OCI-M2 (cell line): ENCODE data around the gene AADAC.
"Not testable (repeated sequence)": the region's sequence is repeated elsewhere in the genome, so short reads cannot be mapped to it uniquely, and the experiment has no call there.

Experiments used
- DNase-seq: peaks from one replicate; lab custom pipeline; 2025; ENCODE audit not compliant: unreplicated experiment; lab: John Stamatoyannopoulos, UW

The AADAC gene

GRCh38 chr3:151796105-151796680 is 17.7 kb upstream of the AADAC start:
- no peak for DNase-seq

- no peak for DNase-seq
Measured at GRCh38 chr3:151798466-151798865, 15.4 kb upstream of the AADAC start.

DNA sequence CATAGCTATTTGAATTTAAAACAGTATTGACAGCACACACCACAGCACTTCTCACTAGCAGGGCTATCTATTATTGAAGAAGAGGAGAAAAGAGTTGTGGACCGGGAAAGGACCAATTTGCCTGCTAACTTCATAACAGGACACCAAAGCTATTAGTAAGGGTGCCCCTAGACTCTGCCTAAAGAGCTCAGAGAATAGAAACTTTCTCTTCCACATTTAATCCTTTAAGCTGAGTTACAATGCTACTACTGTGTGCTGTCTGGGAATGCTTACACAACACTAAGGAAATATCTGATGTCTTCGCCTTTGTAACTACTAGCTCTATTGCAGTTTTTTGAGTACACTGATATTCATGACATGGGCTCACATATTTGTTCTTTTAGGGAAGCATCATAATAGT is 13.5 kb upstream of the AADAC start:
- no peak for DNase-seq

- no peak for DNase-seq
Measured at GRCh38 chr3:151804267-151804666, 9.6 kb upstream of the AADAC start.

DNA sequence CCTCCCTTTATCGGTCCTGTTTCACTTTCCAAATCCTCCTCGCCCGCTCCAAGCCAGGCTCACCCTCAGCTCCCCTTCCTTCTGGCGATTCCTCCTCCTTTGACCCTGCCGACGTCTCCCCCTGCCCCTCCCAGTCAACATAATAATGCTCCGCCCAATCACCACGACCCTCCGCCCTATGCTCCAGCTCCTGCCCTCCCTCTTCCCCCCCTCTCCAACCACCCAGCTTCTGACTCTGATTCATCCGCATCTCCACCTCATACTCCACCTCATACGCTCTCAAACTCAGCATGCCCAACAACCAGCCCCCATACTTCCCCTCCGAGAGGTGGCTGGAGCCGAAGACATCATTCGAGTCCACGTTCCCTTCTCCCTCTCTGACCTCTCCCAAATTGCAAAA is 7.1 kb upstream of the AADAC start:
- no peak for DNase-seq

GRCh38 chr3:151808926-151809325 is 5.0 kb upstream of the AADAC start:
- DNase-seq = not testable (repeated sequence)

DNA sequence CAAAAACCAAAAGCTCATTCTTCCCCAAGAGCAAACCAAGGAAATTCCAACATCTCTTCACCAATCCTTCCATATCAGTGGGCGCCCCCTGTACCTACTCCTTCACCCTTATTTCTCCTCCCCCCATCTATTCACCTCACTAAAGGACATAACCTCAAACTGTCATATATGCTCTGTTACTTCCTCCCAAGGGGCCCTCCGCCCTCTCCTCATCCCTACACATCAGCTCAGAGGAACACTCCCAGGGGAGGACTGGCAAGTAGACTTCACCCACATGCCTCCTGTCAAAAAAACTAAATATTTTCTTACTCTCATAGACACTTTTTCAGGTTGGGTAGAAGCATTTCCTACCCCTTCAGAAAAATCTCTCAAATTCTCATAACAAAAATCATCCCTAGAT is 2.4 kb upstream of the AADAC start:
- DNase-seq = no peak

- DNase-seq = no peak
Measured at GRCh38 chr3:151814588-151814987, 672 bp downstream of the AADAC start.

DNA sequence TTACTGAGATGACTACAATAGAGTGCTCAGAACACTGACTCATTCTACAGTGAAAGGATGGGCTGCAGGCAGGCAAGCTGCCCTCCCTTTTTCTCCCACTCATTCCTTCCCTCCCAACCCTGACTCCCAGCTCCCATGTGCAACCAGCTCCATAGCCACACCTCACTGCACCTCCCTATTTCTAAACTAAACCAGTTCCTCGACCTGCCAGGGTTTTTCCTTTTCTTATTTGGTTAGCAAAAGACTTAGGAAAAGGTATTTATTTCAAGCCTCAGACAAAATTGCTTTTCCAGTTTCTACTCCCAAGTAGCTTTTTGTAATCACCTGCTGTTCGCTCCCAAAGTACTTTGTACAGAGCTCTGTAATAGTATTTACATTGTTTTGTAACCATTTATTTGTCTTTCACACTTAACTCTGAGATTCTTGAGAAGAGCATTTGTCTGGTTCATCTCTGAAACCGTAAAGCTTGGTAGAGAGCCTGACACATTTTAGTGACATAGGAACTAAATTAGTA is 2.2 kb downstream of the AADAC start:
- no peak for DNase-seq

GRCh38 chr3:151817473-151817872 is 3.6 kb downstream of the AADAC start:
- no peak for DNase-seq

- DNase-seq = no peak
Measured at GRCh38 chr3:151818361-151818760, 4.4 kb downstream of the AADAC start.

- DNase-seq = no peak
Measured at GRCh38 chr3:151819910-151820309, 6.0 kb downstream of the AADAC start.

GRCh38 chr3:151827816-151828215 is 13.9 kb downstream of the AADAC start:
- DNase-seq = no peak

- DNase-seq = no peak
Measured at GRCh38 chr3:151835751-151836525, 22.0 kb downstream of the AADAC start.

- peak; percentile 25 for DNase-seq
Measured at GRCh38 chr3:151837057-151837456, 23.1 kb downstream of the AADAC start.

DNA sequence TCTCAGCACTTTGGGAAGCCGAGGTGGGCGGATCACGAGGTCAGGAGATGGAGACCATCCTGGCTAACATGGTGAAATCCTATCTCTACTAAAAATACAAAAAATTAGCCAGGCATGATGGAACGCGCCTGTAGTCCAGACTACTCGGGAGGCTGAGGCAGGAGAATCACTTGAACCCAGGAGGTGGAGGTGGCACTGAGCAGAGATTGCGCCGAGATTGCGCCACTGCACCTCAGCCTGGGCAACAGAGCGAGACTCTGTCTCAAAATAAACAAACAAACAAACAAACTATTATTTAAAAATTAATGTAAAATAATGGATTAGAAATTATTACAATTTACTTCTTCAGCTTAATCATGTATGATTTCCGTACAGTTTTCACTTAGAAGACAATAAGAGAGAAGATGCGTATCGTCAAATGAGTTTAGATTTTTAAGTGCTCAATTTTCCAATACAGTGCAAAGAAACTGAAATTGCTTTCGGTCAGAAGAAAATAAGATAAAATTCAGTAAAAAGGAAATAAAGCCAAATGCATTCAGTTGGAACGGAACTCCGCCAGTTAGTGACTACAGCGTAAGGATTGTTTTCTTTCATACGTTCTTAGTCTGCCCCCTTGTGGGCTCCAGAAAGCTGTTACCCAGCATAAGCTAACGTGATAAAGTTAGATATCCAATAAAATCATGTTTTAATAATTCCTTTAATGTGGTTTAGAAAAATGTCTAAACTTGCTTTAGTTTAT is 24.8 kb downstream of the AADAC start:
- peak; percentile 20 for DNase-seq

DNA sequence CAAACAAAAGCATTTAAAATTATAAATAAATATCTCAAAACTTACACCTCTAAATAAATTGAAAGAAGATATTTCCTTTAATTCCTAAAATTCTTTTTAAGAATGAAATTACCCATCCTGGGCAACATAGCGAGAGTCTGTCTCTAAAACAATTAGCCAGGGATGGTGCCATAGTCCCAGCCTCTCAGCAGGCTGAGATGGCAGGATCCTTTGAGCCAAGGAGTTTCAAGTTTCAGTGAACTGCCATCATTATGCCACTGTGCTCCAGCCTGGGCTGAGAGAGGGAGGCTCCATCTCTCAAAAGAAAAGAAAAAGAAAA is 25.4 kb downstream of the AADAC start:
- no peak for DNase-seq

GRCh38 chr3:151841801-151842200 is 27.9 kb downstream of the AADAC start:
- no peak for DNase-seq

DNA sequence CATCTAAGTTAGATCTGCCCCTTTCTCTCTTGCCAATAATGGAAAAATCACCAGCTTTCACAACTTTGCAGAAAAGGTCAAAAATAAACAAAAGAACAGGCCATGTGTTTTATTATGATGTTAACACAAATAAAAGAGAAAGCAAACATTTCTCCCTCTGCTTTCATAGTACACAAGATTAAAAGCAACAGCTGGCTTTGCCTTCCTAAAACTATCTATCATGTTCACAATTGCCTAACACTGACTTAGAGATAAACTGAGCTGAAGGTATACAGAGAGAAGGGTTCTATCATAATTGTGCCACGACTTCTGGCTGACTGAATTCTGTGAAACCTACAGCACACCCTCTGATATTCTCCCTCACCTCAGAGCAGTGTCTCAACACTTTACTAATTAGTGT is 29.4 kb downstream of the AADAC start:
- no peak for DNase-seq

GRCh38 chr3:151845306-151845905 is 31.5 kb downstream of the AADAC start:
- DNase-seq = no peak

DNA sequence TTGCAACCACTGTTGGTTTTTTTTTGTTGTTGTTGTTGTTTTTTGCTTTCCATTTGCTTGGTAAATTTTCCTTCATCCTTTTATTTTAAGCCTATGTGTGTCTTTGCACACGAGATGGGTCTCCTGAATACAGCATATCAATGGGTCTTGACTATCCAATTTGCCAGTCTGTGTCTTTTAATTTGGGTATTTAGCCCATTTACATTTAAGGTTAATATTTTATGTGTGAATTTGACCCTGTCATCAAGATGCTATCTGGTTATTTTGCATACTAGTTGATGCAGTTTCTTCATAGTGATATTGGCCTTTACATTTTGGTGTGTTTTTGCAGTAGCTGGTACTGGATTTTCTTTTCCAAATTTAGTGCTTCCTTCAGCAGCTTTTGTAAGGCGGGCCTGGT is 36.1 kb downstream of the AADAC start:
- DNase-seq = not testable (repeated sequence)
